NCI-H345 (cell line): ENCODE data around the gene PARD3B.

ENCODE experiments used
- DNase-seq: peaks from one replicate; lab custom pipeline; 2025; lab: John Stamatoyannopoulos, UW

PARD3B gene

GRCh38 chr2:205014201-205014600 is 468.9 kb downstream of the PARD3B start:
- no peak for DNase-seq

GRCh38 chr2:205017381-205017780 is 472.1 kb downstream of the PARD3B start:
- DNase-seq = no peak

GRCh38 chr2:205017912-205018311 is 472.6 kb downstream of the PARD3B start:
- no peak for DNase-seq

GRCh38 chr2:205020673-205021072 is 475.4 kb downstream of the PARD3B start:
- DNase-seq = no peak

GRCh38 chr2:205022841-205023240 is 477.6 kb downstream of the PARD3B start:
- DNase-seq = peak; percentile 10

- DNase-seq = no peak
These were observed 479.7 kb downstream of the PARD3B start for GRCh38 chr2:205024822-205025518.

- no peak for DNase-seq
These were observed 480.4 kb downstream of the PARD3B start for GRCh38 chr2:205025580-205026240.

- no peak for DNase-seq
These were observed 485.4 kb downstream of the PARD3B start for GRCh38 chr2:205030695-205031094.

- DNase-seq = no peak
These were observed 486.8 kb downstream of the PARD3B start for GRCh38 chr2:205032093-205032551.

- DNase-seq = no peak
These were observed 488.2 kb downstream of the PARD3B start for GRCh38 chr2:205033431-205033830.

GRCh38 chr2:205034034-205034433 is 488.8 kb downstream of the PARD3B start:
- DNase-seq = peak; percentile 68

GRCh38 chr2:205040323-205040722 is 495.0 kb downstream of the PARD3B start:
- DNase-seq = no peak

- no peak for DNase-seq
These were observed 496.3 kb downstream of the PARD3B start for GRCh38 chr2:205041472-205042130.

- no peak for DNase-seq
These were observed 498.0 kb downstream of the PARD3B start for GRCh38 chr2:205043285-205043684.

GRCh38 chr2:205045706-205046105 is 500.4 kb downstream of the PARD3B start:
- DNase-seq = no peak

- DNase-seq = peak; percentile 35
These were observed 502.1 kb downstream of the PARD3B start for GRCh38 chr2:205047273-205047839.

- DNase-seq = no peak
These were observed 506.1 kb downstream of the PARD3B start for GRCh38 chr2:205051417-205051816.

- DNase-seq = no peak
These were observed 507.5 kb downstream of the PARD3B start for GRCh38 chr2:205052781-205053180.

- DNase-seq = no peak
These were observed 508.6 kb downstream of the PARD3B start for GRCh38 chr2:205053827-205054410.

- DNase-seq = no peak
These were observed 509.5 kb downstream of the PARD3B start for GRCh38 chr2:205054789-205055188.

- no peak for DNase-seq
These were observed 510.0 kb downstream of the PARD3B start for GRCh38 chr2:205055251-205055650.

- DNase-seq = no peak
These were observed 510.9 kb downstream of the PARD3B start for GRCh38 chr2:205056151-205056561.
